GM19099 (cell line): ENCODE measurements around the gene PPIL4.

ENCODE experiments used
- POLR2A ChIP-seq: IDR thresholded peaks from 3 replicates; pipeline ENCODE4 v1.6.1; 2011; ENCODE audit warnings: low read depth; ENCODE audit not compliant: insufficient read length; ENCODE audit errors: extremely low read depth

PPIL4 gene

GRCh38 chr6:149500096-149500495, 45.7 kb downstream of the PPIL4 start:
- no peak for TF ChIP-seq POLR2A

DNA sequence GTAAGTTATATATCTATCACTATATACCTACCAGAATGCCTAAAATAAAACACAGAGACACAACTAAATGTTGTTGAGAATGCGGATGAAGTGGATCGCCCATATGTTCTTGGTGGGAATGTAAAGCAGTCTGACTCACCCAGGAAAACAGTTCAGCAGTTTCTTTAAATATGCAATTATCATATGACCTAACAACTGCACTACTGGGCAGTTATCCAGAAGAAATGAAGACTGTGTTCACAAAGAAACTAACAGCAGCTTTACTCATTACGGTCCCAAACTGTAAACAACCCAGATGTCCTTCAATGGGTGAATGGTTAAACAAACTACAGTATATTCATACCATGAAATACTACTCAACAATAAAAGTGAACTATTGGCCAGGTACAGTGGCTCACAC, 46.8 kb downstream of the PPIL4 start:
- TF ChIP-seq POLR2A, result no peak

GRCh38 chr6:149497365-149497764, 48.5 kb downstream of the PPIL4 start:
- TF ChIP-seq POLR2A, result no peak

DNA sequence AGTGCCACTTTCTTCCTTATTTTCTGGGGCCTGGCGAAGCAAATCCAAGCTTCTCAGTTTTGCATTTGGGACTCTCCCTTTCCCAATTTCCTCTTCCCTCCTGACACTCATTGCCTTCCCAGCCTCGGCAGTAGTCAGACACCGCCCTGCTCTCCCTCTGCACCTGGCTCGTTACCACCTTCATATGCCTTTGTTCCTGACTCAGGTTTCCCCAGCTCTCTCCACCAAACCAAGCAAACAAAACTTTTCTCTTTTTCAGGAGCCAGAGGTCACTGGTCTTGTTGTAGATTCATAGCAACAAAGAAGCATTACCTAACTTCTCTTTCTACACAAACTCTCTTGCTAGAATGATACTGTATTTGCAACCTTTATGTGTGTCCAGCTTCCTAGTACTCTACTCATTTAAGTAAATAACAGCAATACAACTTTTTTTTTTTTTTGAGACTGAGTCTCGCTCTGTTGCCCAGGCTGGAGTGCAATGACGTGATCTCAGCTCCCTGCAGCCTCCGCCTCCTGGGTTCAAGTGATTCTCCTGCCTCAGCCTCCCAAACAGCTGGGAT, 52.0 kb downstream of the PPIL4 start:
- no peak for TF ChIP-seq POLR2A

- no peak for TF ChIP-seq POLR2A
Observed at GRCh38 chr6:149492798-149493343, 53.0 kb downstream of the PPIL4 start.

- TF ChIP-seq POLR2A, result no peak
Observed at GRCh38 chr6:149489967-149490366, 55.9 kb downstream of the PPIL4 start.

DNA sequence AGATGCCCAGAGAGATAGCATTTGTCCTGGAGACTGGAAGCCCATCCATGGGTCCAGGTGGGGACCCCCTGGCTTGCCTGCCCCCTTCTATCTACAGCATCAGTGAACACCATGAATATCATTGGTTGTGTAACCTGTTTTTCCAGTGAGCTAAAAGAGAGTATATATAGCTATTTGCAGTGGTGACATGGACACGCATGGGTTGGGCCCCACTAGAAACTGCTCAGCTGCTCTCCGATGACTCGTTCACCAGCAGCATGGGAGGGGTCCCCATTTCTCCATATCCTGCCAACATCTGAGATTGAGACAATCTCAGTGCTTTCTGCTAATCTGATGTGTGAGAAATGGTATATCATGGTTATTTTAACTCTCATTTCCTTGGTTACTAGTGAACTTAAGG, 57.0 kb downstream of the PPIL4 start:
- no peak for TF ChIP-seq POLR2A

DNA sequence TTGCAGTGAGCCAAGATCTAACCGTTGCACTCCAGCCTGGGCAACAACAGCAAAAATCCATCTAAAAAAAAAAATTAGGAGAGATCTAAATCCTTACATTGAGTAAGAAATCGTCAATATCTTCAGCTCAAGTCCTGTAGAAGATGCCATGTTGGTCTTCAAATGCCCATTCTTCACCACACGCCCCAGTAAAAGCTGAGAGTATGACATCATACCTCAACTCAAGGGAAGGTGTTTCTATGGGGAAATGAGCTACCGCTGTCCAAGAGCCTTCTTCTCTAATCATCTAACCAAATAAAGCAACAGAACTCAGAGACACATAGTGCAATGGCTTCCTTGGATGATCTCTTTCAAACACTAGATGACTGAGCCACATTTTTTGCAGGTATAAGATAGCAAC, 58.5 kb downstream of the PPIL4 start:
- no peak for TF ChIP-seq POLR2A

DNA sequence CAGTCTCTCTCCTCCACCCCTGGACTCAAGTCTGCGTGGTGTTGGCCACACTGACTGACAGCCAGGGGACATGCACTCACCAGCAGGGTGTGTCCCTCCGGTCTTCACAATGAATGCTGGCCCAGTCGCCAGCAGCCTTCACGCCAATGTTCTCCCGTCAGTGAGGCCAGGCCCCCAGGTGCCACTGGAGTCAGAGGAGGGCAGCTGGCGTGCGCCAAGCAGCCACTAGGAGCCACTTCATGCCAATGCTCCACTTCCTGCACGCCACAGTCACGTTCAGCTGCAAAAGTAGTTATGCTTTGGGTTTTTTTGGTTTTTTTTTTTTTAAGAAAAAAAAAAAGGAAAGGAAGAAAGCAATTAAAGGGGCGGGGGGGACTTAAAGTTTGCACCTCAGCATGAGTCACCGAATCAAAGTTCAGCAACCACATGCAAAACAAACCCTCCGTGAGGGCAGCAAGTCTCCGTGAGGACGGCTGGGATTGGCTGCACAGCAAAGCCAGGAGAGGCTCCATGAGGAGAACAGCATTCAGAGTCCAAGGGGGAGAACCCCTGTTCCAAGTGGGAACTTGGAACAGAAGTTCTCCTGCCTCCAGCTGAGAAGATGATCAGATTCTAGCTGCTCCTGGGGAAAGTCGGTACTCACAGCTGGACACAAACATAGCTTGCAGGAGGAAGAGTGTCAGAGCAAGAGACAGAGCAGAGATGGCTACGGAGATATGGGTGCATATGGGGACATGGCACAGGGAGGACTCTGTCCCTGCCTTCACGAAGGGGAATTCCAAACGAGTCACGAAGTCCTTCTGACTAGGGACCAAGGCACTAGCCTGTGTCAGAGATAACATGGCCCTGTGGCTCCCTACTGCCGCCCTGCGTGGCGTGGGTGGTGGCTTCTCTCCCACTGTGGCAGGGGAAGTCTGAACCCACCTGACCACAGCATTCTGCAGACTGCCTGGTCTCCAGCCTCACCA, 60.8 kb downstream of the PPIL4 start, which contains the start of gene ZC3H12D:
ZC3H12D (minus strand) TSS at position 282 of the 968 bp plus-strand sequence. CDS start 10,471 bp downstream, outside the sequence.
- peak; percentile 66 for TF ChIP-seq POLR2A

- no peak for TF ChIP-seq POLR2A
Observed at GRCh38 chr6:149483849-149484655, 61.8 kb downstream of the PPIL4 start.

DNA sequence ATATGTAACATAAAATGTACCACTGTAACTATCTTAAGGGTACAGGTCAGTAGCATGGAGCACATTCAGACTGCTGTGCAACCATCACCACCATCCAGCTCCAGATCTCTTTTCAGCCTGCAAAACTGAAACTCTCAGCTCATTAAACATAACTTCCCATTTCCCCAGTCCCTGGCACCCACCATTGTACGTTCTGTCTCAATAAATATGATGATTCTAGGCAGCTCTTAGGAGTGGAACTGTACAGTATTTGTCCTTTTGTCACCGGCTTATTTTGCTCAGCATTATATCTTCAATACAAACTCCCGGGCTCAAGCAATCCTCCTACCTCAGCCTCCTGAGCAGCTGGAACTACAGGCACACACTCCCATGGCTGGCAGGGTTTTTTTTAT, 62.5 kb downstream of the PPIL4 start:
- no peak for TF ChIP-seq POLR2A

GRCh38 chr6:149482545-149483333, 63.1 kb downstream of the PPIL4 start:
- TF ChIP-seq POLR2A, result peak; percentile 7

- no peak for TF ChIP-seq POLR2A
Observed at GRCh38 chr6:149480502-149481280, 65.2 kb downstream of the PPIL4 start.
